ENCODE results near the gene TMBIM1. TPM values are rescaled to one million over a fixed set of nuclear protein-coding genes. Genes with fewer than 3 reads are reported as not detected.
A peak's percentile ranks its signal among the peaks of the same experiment; 100 is the strongest.

The TMBIM1 gene
- total RNA-seq, 2 experiments from 2014 or later, result 51.1 to 54.0 TPM

DNA sequence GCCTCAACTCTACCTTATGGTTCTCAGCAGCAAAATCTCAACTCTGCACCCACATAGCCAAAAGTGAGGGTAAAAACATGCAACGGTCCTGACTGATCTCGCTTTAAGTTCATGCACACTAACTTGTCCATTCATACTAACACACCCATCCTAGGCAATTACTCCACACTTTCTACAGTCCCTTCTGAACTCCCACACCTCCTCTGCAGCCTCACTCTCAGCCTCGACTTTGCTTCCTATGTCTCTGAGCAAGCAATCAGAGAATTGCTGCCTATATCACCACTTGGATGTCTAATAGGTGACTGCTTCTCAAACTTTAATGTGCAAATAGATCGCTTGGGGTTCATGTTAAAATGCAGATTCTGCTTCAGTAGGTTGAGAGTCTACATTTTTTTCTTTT is 7.8 kb upstream of the TMBIM1 start:
- Mint-ChIP-seq H3K9me3 (ENCODE audit: low read depth) (no peaks in the 10 kb centered on the region), H3K4me1 (peaks cover 7% of the 10 kb centered on the region), H3K27me3 (no peaks in the 10 kb centered on the region), H3K4me3 (no peak overlapping the region), H3K27ac (no peak overlapping the region), H3K36me3 (ENCODE audit: low read depth) (no peaks in the 10 kb centered on the region)
- ChIA-PET POLR2A (no interaction called here), CTCF (interaction anchor here (0.6 to 5.5 kb wide), 5 partner anchors 12 to 205 kb away, joined by 3 to 64 read pairs (median 7); partner anchors contain the start of gene CATIP)
- intact Hi-C loops (cut with DNase I, micrococcal nuclease), result no loop called here
- no peak for DNase-seq
- ATAC-seq, result no peak

DNA sequence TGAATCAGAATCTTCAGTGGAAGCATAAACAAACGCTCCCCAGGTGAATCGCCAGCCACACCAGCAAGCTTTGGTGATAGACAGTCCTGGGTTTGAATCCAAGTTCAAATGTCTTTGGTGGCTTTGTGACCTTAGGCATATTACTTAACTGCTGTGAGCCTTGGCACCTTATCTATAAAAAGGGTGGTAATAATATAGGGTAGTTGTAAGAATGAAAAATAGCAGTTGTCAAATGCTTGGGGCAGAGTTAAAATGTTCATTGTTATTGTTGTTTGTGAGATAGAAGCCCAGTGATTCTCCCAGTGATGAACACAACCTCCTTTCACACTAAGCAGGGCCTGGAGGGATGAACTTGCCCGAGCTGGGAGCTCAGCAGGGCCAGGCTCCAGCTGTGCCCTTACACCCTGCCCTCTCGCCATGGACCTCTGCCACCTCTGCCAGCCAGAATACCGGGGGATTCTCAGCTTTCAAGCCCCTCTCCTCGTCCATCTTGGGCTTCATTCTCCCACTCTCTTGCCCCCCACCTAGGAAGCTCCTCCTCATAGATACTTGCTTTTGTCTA is 6.1 kb upstream of the TMBIM1 start:
- ATAC-seq (no peak), DNase-seq (no peak)
- intact Hi-C loops (cut with DNase I, micrococcal nuclease), result no loop called here
- Mint-ChIP-seq H3K9me3 (ENCODE audit: low read depth) (no peaks in the 10 kb centered on the region), H3K4me3 (no peak overlapping the region), H3K27me3 (no peaks in the 10 kb centered on the region), H3K27ac (no peak overlapping the region), H3K4me1 (peaks cover 12% of the 10 kb centered on the region), H3K36me3 (ENCODE audit: low read depth) (no peaks in the 10 kb centered on the region)
- ChIA-PET CTCF (interaction anchor here (0.8 to 2.1 kb wide), 8 partner anchors 9 to 87 kb away, joined by 3 to 9 read pairs (median 4); partner anchors contain the start of gene CATIP), POLR2A (no interaction called here)

DNA sequence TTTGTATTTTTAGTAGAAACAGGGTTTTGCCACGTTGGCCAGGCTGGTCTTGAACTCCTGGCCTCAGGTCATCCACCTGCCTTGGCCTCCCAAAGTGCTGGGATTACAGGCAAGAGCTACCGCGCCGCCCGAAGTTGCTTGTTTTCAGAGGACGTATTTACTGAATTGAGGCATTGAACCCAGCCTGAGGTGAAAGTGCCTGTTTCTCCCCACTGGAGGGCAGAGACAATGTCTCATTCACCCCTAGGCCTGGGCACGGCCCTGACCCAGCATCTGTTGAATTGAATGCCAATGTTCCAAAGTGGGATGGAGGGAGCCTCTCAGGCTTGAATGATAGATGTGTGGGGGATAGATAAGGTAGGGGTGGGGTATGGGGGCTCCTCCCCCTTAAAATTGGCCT is 4.5 kb upstream of the TMBIM1 start:
- H3K4me3 Mint-ChIP-seq, result no peak overlapping the region
- no peak for ATAC-seq
- CTCF ChIA-PET, result interaction anchor here (0.7 to 1.0 kb wide), 3 partner anchors 9 to 551 kb away, joined by 3 read pairs; no protein-coding TSS in a partner anchor
- no peaks in the 10 kb centered on the region for H3K36me3 Mint-ChIP-seq (ENCODE audit: low read depth)
- POLR2A ChIA-PET, result interaction anchor here (0.6 kb wide), 1 partner anchor 262 kb away, joined by 3 read pairs; no protein-coding TSS in a partner anchor
- no peak for DNase-seq
- intact Hi-C loops (cut with DNase I, micrococcal nuclease), result no loop called here
- H3K4me1 Mint-ChIP-seq, result peaks cover 20% of the 10 kb centered on the region
- H3K27ac Mint-ChIP-seq, result no peak overlapping the region
- no peaks in the 10 kb centered on the region for H3K27me3 Mint-ChIP-seq
- H3K9me3 Mint-ChIP-seq (ENCODE audit: low read depth), result no peaks in the 10 kb centered on the region

DNA sequence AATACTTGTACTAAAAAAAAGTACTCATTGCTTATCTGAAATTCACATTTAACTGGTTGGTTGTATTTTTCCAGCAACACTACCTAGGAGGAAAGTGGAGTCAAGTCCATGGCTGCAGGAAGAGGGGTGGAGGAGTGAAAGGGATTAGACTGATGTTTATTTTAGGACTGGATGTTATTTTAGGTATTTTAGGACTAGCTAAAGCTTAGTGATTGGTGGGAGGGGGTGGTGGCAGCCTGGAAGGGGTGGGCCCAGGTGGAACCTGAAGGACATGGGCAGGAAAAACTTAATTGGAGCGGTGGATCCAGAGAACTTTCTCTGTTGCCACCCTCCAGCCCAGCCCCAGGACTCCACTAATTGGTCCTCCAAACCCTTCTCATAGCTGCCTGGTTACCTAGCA is 3.9 kb upstream of the TMBIM1 start:
- POLR2A ChIA-PET, result interaction anchor here (0.6 kb wide), 2 partner anchors 177 to 262 kb away, joined by 3 read pairs; no protein-coding TSS in a partner anchor

DNA sequence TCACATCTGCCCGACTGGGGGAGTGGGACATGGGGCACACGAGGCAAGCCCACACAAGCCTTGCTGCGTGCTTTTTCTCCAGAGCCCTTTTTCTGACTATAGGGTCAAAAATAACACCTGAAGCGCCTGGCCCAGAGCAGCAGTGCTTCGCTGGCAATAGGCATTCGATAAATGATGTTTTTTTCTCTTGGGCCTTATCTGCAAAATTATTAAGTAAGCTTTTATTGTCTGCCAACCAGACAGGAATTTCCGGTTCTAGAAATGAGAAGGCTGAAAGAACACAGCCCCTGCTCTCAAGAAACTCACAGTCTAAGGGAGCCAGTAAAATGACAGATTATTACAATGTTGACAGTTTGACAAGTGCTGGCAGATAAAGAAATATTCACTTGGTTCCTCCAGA is 2.7 kb upstream of the TMBIM1 start:
- Mint-ChIP-seq H3K36me3 (ENCODE audit: low read depth) (peaks cover 2% of the 10 kb centered on the region), H3K9me3 (ENCODE audit: low read depth) (no peaks in the 10 kb centered on the region), H3K4me3 (no peak overlapping the region), H3K27ac (no peak overlapping the region), H3K4me1 (peaks cover 29% of the 10 kb centered on the region), H3K27me3 (no peaks in the 10 kb centered on the region)
- DNase-seq, result no peak
- POLR2A ChIA-PET, result interaction anchor here (0.6 to 0.7 kb wide), 2 partner anchors 231 to 590 kb away, joined by 3 to 9 read pairs; no protein-coding TSS in a partner anchor
- ATAC-seq, result no peak
- CTCF ChIA-PET, result interaction anchor here (0.6 to 1.6 kb wide), 5 partner anchors 9 to 145 kb away, joined by 3 to 8 read pairs (median 6); no protein-coding TSS in a partner anchor
- intact Hi-C loops (cut with DNase I, micrococcal nuclease), result no loop called here

More for the DNA sequence above, 3.9 kb upstream of the TMBIM1 start:
- intact Hi-C loops (cut with DNase I, micrococcal nuclease), result no loop called here
- Mint-ChIP-seq H3K4me3 (no peak overlapping the region), H3K9me3 (ENCODE audit: low read depth) (no peaks in the 10 kb centered on the region), H3K36me3 (ENCODE audit: low read depth) (no peaks in the 10 kb centered on the region), H3K27me3 (no peaks in the 10 kb centered on the region), H3K27ac (no peak overlapping the region), H3K4me1 (peaks cover 19% of the 10 kb centered on the region)
- CTCF ChIA-PET, result interaction anchor here (0.7 to 1.6 kb wide), 4 partner anchors 10 to 552 kb away, joined by 3 to 8 read pairs (median 4); no protein-coding TSS in a partner anchor
- DNase-seq (no peak), ATAC-seq (no peak)

DNA sequence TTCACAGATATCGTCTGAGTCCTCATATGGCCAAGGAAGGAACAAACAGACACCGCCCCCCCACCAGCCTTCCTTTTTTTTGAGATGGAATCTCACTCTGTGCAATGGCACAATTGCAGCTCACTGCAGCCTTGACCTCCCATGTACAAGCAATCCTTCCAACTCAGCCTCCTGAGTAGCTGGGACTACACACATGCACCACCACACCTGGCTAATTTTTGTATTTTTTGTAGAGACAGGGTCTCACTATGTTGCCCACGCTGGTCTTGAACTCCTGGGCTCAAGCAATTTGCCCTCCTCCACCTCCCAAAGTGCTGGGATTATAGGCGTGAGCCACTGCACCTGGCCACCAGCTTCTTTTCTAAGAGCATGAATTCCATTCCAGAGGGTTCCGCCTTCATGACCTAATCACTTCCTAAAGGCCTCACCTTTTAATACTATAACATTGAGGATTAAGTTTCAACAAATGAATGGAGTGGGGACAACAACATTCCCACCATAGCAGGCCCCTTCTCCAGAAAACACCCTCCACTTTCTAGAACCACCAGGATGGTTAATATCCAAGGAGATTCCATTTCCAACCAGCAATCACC is 2.2 kb upstream of the TMBIM1 start:
- no peak for ATAC-seq
- peaks cover 4% of the 10 kb centered on the region for H3K36me3 Mint-ChIP-seq (ENCODE audit: low read depth)
- POLR2A ChIA-PET, result interaction anchor here (0.7 kb wide), 1 partner anchor 231 kb away, joined by 3 read pairs; no protein-coding TSS in a partner anchor
- intact Hi-C loops (cut with DNase I, micrococcal nuclease), result loop anchor here (5.0 kb wide), 2 partner anchors 103 to 378 kb away; partner anchors contain the start of genes CTDSP1 (in 1 of the 2), RNF25 (in 1 of the 2) and STK36 (in 1 of the 2)
- H3K4me1 Mint-ChIP-seq, result peaks cover 34% of the 10 kb centered on the region
- no peaks in the 10 kb centered on the region for H3K27me3 Mint-ChIP-seq
- no peaks in the 10 kb centered on the region for H3K9me3 Mint-ChIP-seq (ENCODE audit: low read depth)
- H3K27ac Mint-ChIP-seq, result no peak overlapping the region
- DNase-seq, result no peak
- no peak overlapping the region for H3K4me3 Mint-ChIP-seq
- CTCF ChIA-PET, result interaction anchor here (1.0 to 13.7 kb wide), 5 partner anchors 21 to 276 kb away, joined by 3 to 205 read pairs (median 4); partner anchors contain the start of genes AAMP and PNKD

DNA sequence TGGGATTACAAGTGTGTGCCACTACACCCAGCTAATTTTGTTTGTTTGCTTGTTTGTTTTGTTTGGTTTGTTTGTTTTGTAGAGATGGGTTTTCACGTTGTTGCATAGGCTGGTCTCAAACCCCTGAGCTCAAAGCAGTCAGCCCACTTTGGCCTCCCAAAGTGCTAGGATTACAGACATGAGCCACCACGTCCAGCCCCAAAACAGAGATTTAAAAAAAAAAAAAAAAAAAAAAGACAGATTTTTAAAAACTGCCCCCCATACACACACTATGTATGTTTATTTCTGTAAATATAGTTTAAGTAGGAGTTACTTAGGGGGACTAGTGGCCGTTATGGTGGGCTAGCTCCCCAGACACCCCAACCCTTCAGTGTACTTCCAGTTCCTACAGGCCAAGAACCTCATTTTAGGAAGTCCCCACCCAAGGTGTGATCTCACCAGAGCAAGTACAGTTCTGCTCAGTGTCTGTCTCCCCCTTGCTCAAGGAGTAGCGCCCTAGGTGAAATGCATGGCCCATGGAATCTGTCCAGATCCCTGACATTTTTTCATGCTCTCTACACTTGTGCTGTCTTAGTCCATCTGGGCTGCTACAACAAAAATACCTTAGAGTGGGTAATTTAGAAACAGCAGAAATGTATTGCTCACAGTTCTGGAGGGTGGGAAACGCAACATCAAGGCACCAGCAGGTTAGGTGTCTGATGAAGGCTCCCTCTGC is 1.6 kb upstream of the TMBIM1 start:
- CTCF ChIA-PET, result interaction anchor here (0.8 to 13.7 kb wide), 5 partner anchors 21 to 583 kb away, joined by 3 to 205 read pairs (median 3); partner anchors contain the start of genes AAMP and PNKD
- H3K4me1 Mint-ChIP-seq, result peaks cover 41% of the 10 kb centered on the region
- no peak overlapping the region for H3K27ac Mint-ChIP-seq
- no peak overlapping the region for H3K4me3 Mint-ChIP-seq
- H3K9me3 Mint-ChIP-seq (ENCODE audit: low read depth), result no peaks in the 10 kb centered on the region
- DNase-seq, result no peak
- peaks cover 4% of the 10 kb centered on the region for H3K36me3 Mint-ChIP-seq (ENCODE audit: low read depth)
- intact Hi-C loops (cut with DNase I, micrococcal nuclease), result loop anchor here (2.0 to 5.0 kb wide), 3 partner anchors 63 to 378 kb away; partner anchors contain the start of genes CATIP (in 1 of the 2), CTDSP1 (in 1 of the 2), RNF25 (in 1 of the 2) and STK36 (in 1 of the 2)
- H3K27me3 Mint-ChIP-seq, result no peaks in the 10 kb centered on the region
- POLR2A ChIA-PET, result no interaction called here
- no peak for ATAC-seq

DNA sequence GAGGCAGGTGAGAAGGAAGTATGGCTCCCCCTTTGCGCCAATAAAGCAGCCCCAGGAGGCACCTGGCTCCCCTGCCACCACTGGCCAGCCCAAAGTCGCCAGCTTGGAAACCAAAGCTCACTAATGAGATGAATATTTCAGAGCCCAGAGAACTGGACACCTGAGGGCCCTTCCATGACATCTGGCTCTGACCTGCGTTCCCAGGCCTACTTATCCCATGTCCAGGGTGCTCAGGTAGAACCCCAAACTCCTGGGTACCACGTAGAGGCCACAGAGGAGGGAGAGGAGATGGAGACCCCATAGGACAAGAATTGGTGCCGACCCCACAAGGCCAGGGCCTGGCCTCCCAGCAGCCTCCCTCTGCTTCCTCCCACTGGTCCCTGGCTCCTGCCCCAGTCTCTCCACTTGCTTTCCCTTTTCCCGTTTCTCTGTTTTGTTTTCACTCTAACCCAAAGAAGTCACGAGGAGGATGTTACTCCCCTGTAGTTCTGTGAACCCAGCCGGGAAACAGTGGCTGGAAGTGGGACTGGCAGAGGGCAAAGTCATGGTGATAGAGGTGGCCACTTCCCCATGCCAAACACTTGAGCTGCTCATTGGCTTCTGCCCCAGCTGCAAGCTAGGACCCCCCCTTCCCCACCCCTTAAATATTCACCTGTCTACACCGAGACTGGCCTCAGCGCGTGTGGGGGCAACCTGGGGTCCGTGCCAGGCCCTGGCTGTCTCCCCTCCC is 820 bp downstream of the TMBIM1 start:
- ATAC-seq (no peak), DNase-seq (peak; percentile 32)
- no peaks in the 10 kb centered on the region for H3K27me3 Mint-ChIP-seq
- H3K27ac Mint-ChIP-seq, result peak overlapping the region; percentile 91
- ChIA-PET POLR2A (interaction anchor here (0.5 to 1.4 kb wide), 3 partner anchors 16 to 82 kb away, joined by 3 to 9 read pairs (median 3); partner anchors contain the start of genes AAMP and PNKD), CTCF (interaction anchor here (0.5 to 13.7 kb wide), 13 partner anchors 9 to 396 kb away, joined by 3 to 205 read pairs (median 3); partner anchors contain the start of genes AAMP, BCS1L, CATIP and PNKD)
- no peaks in the 10 kb centered on the region for H3K9me3 Mint-ChIP-seq (ENCODE audit: low read depth)
- peaks cover 6% of the 10 kb centered on the region for H3K36me3 Mint-ChIP-seq (ENCODE audit: low read depth)
- intact Hi-C loops (cut with DNase I, micrococcal nuclease), result loop anchor here (1.0 to 5.0 kb wide), 7 partner anchors 10 to 381 kb away; partner anchors contain the start of genes AAMP (in 2 of the 2), PNKD (in 2 of the 2), BCS1L (in 1 of the 2) and CATIP (in 1 of the 2)
- peak overlapping the region; percentile 87 for H3K4me3 Mint-ChIP-seq
- H3K4me1 Mint-ChIP-seq, result peaks cover 62% of the 10 kb centered on the region

DNA sequence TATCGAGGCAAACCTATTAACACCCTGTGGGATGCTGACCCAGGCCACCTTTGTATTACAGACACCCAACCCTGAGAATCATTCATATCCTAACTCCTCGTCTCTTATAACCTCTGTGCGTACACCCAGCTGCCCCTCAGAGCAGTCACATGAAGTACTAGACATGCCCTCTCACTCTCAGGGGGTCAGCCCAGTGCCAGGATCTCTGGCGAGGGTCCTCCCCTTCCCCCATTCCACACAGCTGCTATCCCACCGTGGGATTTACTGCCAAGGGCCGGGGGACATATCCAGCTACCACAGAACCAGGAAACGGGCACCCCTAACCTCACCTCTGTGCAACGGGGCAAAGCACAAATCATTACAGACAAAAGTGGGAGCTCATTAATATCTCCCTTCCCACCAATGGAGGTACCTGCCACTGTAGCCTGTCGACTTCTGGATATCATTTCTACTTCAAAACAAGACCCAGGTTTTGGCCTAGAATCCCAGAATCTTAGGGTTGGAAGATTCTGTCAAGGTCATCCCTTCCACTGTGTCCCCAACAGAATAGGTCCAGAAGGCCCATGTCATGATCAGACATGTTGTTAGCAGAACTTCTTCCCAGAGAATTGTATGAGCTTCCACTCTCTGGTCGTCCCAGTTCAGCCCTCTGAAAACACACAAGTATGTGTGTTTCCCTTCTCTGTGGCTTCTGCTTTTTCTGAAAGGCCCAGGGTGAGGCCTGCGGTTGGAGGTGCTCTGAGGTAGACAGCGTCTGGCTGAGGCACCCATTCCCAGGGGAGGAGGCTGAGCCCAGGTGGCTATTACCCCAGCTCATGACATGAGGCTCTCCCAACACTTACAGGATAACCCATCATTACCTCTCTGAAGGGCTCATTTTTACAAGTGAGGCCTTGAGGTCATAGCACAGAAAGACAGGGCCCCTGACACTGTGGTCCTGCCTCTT is 1.7 kb downstream of the TMBIM1 start:
- CTCF ChIA-PET, result interaction anchor here (0.6 to 13.7 kb wide), 17 partner anchors 8 to 397 kb away, joined by 3 to 205 read pairs (median 3); partner anchors contain the start of genes AAMP, BCS1L, CATIP and PNKD
- POLR2A ChIA-PET, result interaction anchor here (1.1 to 1.4 kb wide), 2 partner anchors 20 to 114 kb away, joined by 4 to 9 read pairs; partner anchors contain the start of genes AAMP and PNKD
- intact Hi-C loops (cut with DNase I, micrococcal nuclease), result loop anchor here (5.0 kb wide), 2 partner anchors 107 to 382 kb away; partner anchors contain the start of genes CTDSP1 (in 1 of the 2), RNF25 (in 1 of the 2) and STK36 (in 1 of the 2)
- H3K9me3 Mint-ChIP-seq (ENCODE audit: low read depth), result no peaks in the 10 kb centered on the region
- peaks cover 11% of the 10 kb centered on the region for H3K36me3 Mint-ChIP-seq (ENCODE audit: low read depth)
- peak overlapping the region; percentile 91 for H3K27ac Mint-ChIP-seq
- peak overlapping the region; percentile 87 for H3K4me3 Mint-ChIP-seq
- DNase-seq (peak; percentile 67), ATAC-seq (no peak)
- H3K4me1 Mint-ChIP-seq, result peaks cover 70% of the 10 kb centered on the region
- no peaks in the 10 kb centered on the region for H3K27me3 Mint-ChIP-seq

Measured in activated CD4-positive, alpha-beta T cell treated with anti-CD3 and anti-CD28 coated beads for 36 hours (primary cell).